GM06990 (cell line): Measurements from ENCODE around the gene WNT3.

Experiments used
- DNase-seq: peaks from one replicate; pipeline ENCODE4 v3.0.0-alpha.2; 2011; ENCODE audit not compliant: insufficient read length; ENCODE audit errors: extremely low read depth
- H3K27me3 ChIP-seq: replicated peaks from 2 replicates; pipeline ENCODE4 v1.6.0; 2011; ENCODE audit warnings: low read length; ENCODE audit not compliant: control insufficient read depth, insufficient read depth
- H3K36me3 ChIP-seq: 2 replicates; pipeline ENCODE4 v1.5.1; 2011; ENCODE audit warnings: low read length; ENCODE audit not compliant: control insufficient read depth, insufficient read depth
- H3K4me3 ChIP-seq: replicated peaks from 2 replicates; pipeline ENCODE4 v1.5.1; 2011; ENCODE audit warnings: low read depth, mild to moderate bottlenecking, control low read depth, low read length
- TF ChIP-seq, protein P1 (sequence below): IDR thresholded peaks from 2 replicates; pipeline ENCODE4 v1.5.1; 2011; ENCODE audit warnings: low read length, control low read depth, mild to moderate bottlenecking, inconsistent platforms; ENCODE audit not compliant: insufficient read depth, poor library complexity, severe bottlenecking

WNT3 gene

DNA sequence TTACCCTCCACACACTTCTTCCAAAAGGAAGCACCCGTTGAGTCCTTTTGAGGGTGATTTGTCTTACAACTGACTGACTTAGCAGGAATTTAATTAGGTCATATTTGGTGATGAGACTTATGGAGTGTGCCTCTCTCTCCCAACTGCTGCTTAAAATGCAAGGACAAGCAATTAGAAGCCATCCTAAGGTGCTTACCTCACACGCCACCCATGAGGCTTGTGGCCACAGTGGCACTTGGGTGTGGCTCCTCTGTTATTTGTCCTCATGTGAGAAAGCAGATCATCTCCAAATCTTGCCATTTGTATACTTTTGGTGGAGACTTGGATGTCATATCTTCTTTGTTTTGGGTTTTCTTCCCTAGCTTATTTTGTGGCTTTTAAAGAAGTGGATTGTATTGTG, 61.6 kb downstream of the WNT3 start:
- TF ChIP-seq, protein P1, sequence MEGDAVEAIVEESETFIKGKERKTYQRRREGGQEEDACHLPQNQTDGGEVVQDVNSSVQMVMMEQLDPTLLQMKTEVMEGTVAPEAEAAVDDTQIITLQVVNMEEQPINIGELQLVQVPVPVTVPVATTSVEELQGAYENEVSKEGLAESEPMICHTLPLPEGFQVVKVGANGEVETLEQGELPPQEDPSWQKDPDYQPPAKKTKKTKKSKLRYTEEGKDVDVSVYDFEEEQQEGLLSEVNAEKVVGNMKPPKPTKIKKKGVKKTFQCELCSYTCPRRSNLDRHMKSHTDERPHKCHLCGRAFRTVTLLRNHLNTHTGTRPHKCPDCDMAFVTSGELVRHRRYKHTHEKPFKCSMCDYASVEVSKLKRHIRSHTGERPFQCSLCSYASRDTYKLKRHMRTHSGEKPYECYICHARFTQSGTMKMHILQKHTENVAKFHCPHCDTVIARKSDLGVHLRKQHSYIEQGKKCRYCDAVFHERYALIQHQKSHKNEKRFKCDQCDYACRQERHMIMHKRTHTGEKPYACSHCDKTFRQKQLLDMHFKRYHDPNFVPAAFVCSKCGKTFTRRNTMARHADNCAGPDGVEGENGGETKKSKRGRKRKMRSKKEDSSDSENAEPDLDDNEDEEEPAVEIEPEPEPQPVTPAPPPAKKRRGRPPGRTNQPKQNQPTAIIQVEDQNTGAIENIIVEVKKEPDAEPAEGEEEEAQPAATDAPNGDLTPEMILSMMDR: no peak
- H3K27me3 ChIP-seq: no peaks in the 10 kb centered on the region
- peaks cover 7% of the 10 kb centered on the region for H3K36me3 ChIP-seq
- DNase-seq: no peak
- H3K4me3 ChIP-seq: no peak overlapping the region

DNA sequence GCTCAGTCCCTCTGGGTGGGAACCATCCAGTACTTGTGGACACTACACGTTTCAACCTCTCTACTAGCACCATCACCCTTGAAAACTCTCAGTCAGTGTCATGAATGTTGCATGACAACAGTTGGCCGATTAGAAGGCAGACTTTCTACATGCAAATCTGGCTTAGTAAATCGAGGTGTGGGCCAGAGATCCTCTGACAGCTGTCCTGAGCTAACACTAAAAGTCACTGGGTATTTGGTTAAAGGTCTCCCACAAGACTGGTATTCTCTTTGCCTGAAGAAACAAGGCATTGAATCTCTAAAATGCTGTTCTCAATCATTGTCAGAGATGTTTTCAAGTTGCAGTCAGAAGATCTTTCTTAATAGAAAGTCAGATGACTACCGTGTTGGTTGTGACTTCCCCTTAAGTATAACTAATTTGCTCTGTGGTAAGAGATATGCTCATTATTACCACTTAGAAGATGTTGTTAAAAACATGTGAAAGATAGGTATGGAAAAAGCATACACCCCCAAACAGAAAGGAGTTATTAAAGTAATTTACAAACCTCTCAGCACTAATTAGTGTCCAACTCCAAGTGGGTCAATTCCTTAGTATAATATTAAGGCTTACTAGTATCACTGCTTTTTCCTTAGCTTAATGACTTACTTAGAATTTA, 62.3 kb downstream of the WNT3 start:
- H3K36me3 ChIP-seq: peaks cover 7% of the 10 kb centered on the region
- TF ChIP-seq, protein P1: no peak
- H3K27me3 ChIP-seq: no peaks in the 10 kb centered on the region
- no peak for DNase-seq
- no peak overlapping the region for H3K4me3 ChIP-seq

DNA sequence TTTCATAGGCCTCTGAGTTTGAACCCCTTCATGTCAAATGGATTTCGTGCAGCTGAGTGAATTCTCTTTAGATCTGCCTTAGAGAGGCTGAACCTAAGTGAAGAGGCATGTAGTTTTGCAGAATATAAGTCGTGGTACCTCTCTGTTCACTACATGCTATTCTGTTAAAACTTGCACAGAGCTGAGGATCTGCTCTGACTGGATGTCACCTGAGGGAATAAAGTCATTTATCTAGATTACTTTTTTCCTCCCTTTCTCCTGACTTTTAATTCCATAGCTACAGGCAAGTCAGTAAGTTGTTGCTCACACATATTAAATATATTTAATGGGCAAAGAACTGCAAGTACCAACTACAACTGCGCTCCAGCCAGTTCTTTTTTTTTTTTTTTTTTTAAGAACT, 64.7 kb downstream of the WNT3 start:
- TF ChIP-seq, protein P1: no peak
- H3K27me3 ChIP-seq: no peaks in the 10 kb centered on the region
- DNase-seq: no peak
- no peak overlapping the region for H3K4me3 ChIP-seq
- peaks cover 7% of the 10 kb centered on the region for H3K36me3 ChIP-seq

DNA sequence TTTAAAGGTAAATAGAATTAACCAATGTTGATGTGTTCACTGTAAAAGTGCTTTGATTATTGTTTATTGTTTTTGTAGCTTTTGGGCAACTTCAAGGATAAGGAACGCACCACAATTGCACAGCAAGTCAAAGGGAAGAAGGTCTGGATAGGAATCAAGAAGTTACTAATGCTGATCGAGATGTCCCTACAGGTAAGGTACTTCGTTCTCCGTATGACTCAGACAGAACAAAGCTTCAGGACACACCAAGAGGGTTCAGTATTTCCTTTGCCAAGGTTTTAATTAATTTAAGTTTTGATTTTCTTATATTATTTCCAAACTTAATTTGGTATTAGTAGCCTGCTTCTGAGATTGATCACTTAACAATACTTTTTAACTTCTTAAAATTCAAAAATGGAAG, 67.1 kb downstream of the WNT3 start:
- no peak overlapping the region for H3K4me3 ChIP-seq
- H3K36me3 ChIP-seq: peaks cover 7% of the 10 kb centered on the region
- no peak for DNase-seq
- no peaks in the 10 kb centered on the region for H3K27me3 ChIP-seq
- TF ChIP-seq, protein P1: no peak

DNA sequence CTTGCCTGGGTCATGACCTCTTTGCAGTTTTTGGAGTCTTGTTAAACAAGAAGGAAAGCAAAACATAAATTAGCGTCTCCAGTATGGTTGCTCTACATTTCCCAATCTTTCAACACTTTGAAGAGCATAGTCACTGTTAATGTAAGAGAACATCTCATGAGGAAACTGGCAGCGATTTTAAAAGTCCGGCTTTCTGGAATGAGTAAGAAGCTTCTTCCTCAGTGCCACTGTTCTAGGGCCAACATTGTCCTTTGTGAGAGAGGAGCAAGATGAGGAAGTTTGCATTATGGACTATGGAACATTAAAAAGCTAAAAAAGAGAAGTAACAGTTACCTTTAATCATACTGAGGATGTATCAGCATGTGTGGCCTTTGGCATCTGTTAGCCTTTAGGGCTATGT, 73.1 kb downstream of the WNT3 start:
- Histone ChIP-seq H3K36me3 (no peaks in the 10 kb centered on the region; the same call in none of the 2 replicates), H3K4me3 (no peak overlapping the region), H3K27me3 (no peaks in the 10 kb centered on the region)
- no peak for DNase-seq
- TF ChIP-seq, protein P1: no peak

DNA sequence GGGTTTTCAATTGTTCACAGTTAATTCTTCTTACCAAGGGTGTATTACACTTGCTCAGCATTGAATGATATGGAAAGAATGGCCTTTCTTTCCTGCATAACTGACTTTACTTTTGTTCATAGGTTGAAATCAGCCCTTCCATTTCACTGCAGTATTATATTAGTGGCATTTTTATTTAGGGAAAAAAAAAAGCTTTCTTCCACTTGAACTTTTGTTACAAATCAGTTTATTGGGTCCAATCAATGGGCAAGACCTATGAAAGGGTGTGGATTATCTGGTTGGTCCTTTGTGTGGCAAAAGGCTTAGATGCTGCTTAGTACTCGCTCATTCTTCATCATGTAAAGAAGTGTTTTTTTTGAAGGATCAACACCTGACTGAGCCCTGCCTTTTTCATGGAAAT, 74.1 kb downstream of the WNT3 start:
- Histone ChIP-seq H3K27me3 (no peaks in the 10 kb centered on the region), H3K4me3 (no peak overlapping the region), H3K36me3 (no peaks in the 10 kb centered on the region; the same call in none of the 2 replicates)
- TF ChIP-seq, protein P1: no peak
- DNase-seq: no peak
